HepG2 (cell line): Measurements from ENCODE around the gene PPP1R18. TPM values are rescaled to one million over a fixed set of nuclear protein-coding genes. Genes with fewer than 3 reads are reported as not detected.

Experiments
- ARID2 ChIP-seq: sonication (generic); formaldehyde crosslinking; IDR thresholded peaks from 2 replicates; pipeline ENCODE4 v1.8.1; 2022; ENCODE audit warnings: mild to moderate bottlenecking, missing genetic modification reagents, borderline replicate concordance
- CHCHD3 ChIP-seq: sonication (generic); formaldehyde crosslinking; IDR thresholded peaks from 2 replicates; pipeline ENCODE4 v1.8.0; 2022; ENCODE audit warnings: mild to moderate bottlenecking, missing genetic modification reagents, moderate library complexity
- DNMT1 ChIP-seq: sonication (generic); formaldehyde crosslinking; IDR thresholded peaks from 2 replicates; pipeline ENCODE4 v1.5.1; 2020; ENCODE audit warnings: mild to moderate bottlenecking, missing genetic modification reagents
- HDAC6 ChIP-seq: fragments of 200-600 bp; sonication (generic); IDR thresholded peaks from 2 replicates; pipeline ENCODE4 v1.7.0; 2017; ENCODE audit warnings: mild to moderate bottlenecking, antibody characterized with exemption, low read length, low read depth
- SPEN ChIP-seq: sonication (generic); formaldehyde crosslinking; IDR thresholded peaks from 2 replicates; pipeline ENCODE4 v1.5.1; 2020; ENCODE audit warnings: low read depth, mild to moderate bottlenecking, missing genetic modification reagents
- U2AF1 ChIP-seq: fragments of 200-400 bp; formaldehyde crosslinking; optimal IDR thresholded peaks from 2 replicates; pipeline ENCODE3; 2017; ENCODE audit warnings: mild to moderate bottlenecking, low read depth, low read length
- ZNF225 ChIP-seq: sonication (generic); formaldehyde crosslinking; IDR thresholded peaks from 2 replicates; pipeline ENCODE4 v1.4.0; 2020; ENCODE audit warnings: mild to moderate bottlenecking, missing genetic modification reagents
- ZNF235 ChIP-seq: sonication (generic); formaldehyde crosslinking; IDR thresholded peaks from 2 replicates; pipeline ENCODE4 v1.8.1; 2023; ENCODE audit warnings: mild to moderate bottlenecking, missing genetic modification reagents, borderline replicate concordance
- ZNF34 ChIP-seq: sonication (generic); formaldehyde crosslinking; IDR thresholded peaks from 2 replicates; pipeline ENCODE4 v1.4.0; 2020; ENCODE audit warnings: mild to moderate bottlenecking, missing genetic modification reagents, borderline replicate concordance
- ZNF674 ChIP-seq: sonication (generic); formaldehyde crosslinking; IDR thresholded peaks from 2 replicates; pipeline ENCODE4 v1.5.0; 2020; ENCODE audit warnings: low read depth, mild to moderate bottlenecking, missing genetic modification reagents
- ZNF75D ChIP-seq: sonication (generic); formaldehyde crosslinking; IDR thresholded peaks from 2 replicates; pipeline ENCODE4 v1.8.1; 2023; ENCODE audit warnings: missing genetic modification reagents, mild to moderate bottlenecking, borderline replicate concordance
- polyA plus RNA-seq, 8 experiments: library from polyadenylated mRNA; depleted of rRNA in 3 of 8; stranded (reverse) in 7 of 8; unstranded in 1 of 8; fragments of >200 nt; fragmentation: Illumina TruSeq in 4 of 8; extraction: Trizol in 4 of 8; gene quantifications; 2 replicates each; pipeline versions ENCODE4 v1.2.1 to v1.2.3, GENCODE V29; 2011 to 2016; ENCODE audit warnings: low read depth in 4 of 8, missing spikeins in 1 of 8, mixed read lengths in 1 of 8; ENCODE audit not compliant: insufficient read depth in 1 of 8
- total RNA-seq, 5 experiments: library from RNA; depleted of rRNA; stranded (reverse); fragments of >200 nt; fragmentation: Illumina TruSeq; extraction: Trizol; gene quantifications; 2 replicates each; pipeline ENCODE4 v1.2.3, GENCODE V29; 2016; ENCODE audit warnings: low read depth in 1 of 5
- TF ChIP-seq, protein P1 (sequence below): sonication (generic); formaldehyde crosslinking; IDR thresholded peaks from 2 replicates; pipeline ENCODE4 v1.5.0; 2020; ENCODE audit warnings: mild to moderate bottlenecking, missing genetic modification reagents, borderline replicate concordance
- TF ChIP-seq, protein P2 (sequence below): sonication (generic); formaldehyde crosslinking; IDR thresholded peaks from 2 replicates; pipeline ENCODE4 v1.4.0; 2020; ENCODE audit warnings: missing genetic modification reagents, borderline replicate concordance
- TF ChIP-seq, protein P3 (sequence below): sonication (generic); formaldehyde crosslinking; IDR thresholded peaks from 2 replicates; pipeline ENCODE4 v1.5.0; 2020; ENCODE audit warnings: mild to moderate bottlenecking, missing genetic modification reagents
- TF ChIP-seq, protein P4 (sequence below): sonication (generic); formaldehyde crosslinking; IDR thresholded peaks from 2 replicates; pipeline ENCODE4 v1.8.1; 2023; ENCODE audit warnings: missing genetic modification reagents, mild to moderate bottlenecking, borderline replicate concordance
- TF ChIP-seq, protein P5 (sequence below): sonication (generic); formaldehyde crosslinking; IDR thresholded peaks from 2 replicates; pipeline ENCODE4 v1.4.0; 2020; ENCODE audit warnings: mild to moderate bottlenecking, low read depth, missing genetic modification reagents
- TF ChIP-seq, protein P6 (sequence below): sonication (generic); formaldehyde crosslinking; IDR thresholded peaks from 2 replicates; pipeline ENCODE4 v1.9.0; 2021; ENCODE audit warnings: missing genetic modification reagents, mild to moderate bottlenecking, borderline replicate concordance

Gene PPP1R18
- total and polyA plus RNA-seq, 2 of the 13 experiments (the other 11 are each of a cell fraction or from before 2014, with no cell fraction given): 4.9 to 9.2 TPM

DNA sequence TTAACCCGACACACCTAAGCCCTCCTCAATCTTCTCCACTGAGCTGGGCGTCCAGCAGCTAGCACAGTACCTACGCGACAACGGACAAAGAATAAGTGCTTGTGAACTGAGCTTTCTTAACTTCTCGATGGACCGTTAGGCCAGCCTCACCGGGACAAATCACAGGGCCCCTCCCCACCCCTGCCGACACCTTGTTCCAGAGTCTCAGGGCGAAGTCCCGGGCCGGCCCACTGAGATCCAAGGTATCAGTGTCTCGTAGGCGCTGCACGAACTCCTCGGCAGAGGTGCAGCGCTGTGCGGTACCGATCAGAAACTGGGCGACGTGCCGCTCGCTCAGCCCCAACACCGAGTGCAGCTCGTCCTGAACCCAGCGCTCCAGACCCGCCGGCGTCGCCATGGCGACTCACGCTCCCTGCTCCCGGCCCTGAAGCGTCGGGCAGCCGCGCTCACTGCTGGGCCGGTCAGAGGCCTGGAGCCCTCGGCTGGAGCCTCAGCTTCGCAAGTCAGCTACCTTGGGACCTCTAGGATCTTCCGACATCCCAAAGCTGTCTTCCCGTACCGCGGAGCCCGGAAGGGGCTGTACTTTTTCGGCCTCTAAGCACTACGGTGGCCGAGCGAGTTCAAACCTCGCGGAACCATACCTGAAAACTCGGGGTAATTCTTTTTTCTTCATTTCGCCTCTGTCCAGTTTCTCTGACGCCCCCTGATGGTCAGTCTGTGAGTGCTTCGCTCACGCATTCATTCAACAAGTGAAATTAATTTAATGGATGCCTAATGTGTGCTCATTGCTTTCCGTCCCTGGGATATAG, 13.8 kb downstream of the PPP1R18 start, which contains the start of gene DHX16 (continued):
- TF ChIP-seq, protein P1, sequence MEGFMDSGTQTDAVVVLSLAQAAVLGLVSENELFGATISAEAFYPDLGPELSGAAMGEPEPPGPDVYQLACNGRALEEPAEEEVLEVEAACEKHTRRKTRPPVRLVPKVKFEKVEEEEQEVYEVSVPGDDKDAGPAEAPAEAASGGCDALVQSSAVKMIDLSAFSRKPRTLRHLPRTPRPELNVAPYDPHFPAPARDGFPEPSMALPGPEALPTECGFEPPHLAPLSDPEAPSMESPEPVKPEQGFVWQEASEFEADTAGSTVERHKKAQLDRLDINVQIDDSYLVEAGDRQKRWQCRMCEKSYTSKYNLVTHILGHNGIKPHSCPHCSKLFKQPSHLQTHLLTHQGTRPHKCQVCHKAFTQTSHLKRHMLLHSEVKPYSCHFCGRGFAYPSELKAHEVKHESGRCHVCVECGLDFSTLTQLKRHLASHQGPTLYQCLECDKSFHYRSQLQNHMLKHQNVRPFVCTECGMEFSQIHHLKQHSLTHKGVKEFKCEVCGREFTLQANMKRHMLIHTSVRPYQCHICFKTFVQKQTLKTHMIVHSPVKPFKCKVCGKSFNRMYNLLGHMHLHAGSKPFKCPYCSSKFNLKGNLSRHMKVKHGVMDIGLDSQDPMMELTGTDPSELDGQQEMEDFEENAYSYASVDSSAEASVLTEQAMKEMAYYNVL (CRISPR knock-in tag): peak; percentile 72; the same call in 1 of the 2 replicates
- TF ChIP-seq ZNF75D (0 out of 2 replicates have a peak, but pooled peaks have one; percentile 69), U2AF1 (peak; percentile 65), ARID2 (peak; percentile 79; the same call in 1 of the 2 replicates), ZNF34 (CRISPR knock-in tag) (no peak), CHCHD3 (0 out of 2 replicates have a peak, but pooled peaks have one; percentile 71), ZNF225 (CRISPR knock-in tag) (peak; percentile 95), HDAC6 (no peak), SPEN (CRISPR knock-in tag) (no peak; the same call in 1 of the 2 replicates), ZNF235 (CRISPR knock-in tag) (0 out of 2 replicates have a peak, but pooled peaks have one; percentile 11), DNMT1 (no peak; the same call in 1 of the 2 replicates), ZNF674 (CRISPR knock-in tag) (no peak)
- TF ChIP-seq, protein P2, sequence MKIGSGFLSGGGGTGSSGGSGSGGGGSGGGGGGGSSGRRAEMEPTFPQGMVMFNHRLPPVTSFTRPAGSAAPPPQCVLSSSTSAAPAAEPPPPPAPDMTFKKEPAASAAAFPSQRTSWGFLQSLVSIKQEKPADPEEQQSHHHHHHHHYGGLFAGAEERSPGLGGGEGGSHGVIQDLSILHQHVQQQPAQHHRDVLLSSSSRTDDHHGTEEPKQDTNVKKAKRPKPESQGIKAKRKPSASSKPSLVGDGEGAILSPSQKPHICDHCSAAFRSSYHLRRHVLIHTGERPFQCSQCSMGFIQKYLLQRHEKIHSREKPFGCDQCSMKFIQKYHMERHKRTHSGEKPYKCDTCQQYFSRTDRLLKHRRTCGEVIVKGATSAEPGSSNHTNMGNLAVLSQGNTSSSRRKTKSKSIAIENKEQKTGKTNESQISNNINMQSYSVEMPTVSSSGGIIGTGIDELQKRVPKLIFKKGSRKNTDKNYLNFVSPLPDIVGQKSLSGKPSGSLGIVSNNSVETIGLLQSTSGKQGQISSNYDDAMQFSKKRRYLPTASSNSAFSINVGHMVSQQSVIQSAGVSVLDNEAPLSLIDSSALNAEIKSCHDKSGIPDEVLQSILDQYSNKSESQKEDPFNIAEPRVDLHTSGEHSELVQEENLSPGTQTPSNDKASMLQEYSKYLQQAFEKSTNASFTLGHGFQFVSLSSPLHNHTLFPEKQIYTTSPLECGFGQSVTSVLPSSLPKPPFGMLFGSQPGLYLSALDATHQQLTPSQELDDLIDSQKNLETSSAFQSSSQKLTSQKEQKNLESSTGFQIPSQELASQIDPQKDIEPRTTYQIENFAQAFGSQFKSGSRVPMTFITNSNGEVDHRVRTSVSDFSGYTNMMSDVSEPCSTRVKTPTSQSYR (CRISPR knock-in tag): no peak
- TF ChIP-seq, protein P3, sequence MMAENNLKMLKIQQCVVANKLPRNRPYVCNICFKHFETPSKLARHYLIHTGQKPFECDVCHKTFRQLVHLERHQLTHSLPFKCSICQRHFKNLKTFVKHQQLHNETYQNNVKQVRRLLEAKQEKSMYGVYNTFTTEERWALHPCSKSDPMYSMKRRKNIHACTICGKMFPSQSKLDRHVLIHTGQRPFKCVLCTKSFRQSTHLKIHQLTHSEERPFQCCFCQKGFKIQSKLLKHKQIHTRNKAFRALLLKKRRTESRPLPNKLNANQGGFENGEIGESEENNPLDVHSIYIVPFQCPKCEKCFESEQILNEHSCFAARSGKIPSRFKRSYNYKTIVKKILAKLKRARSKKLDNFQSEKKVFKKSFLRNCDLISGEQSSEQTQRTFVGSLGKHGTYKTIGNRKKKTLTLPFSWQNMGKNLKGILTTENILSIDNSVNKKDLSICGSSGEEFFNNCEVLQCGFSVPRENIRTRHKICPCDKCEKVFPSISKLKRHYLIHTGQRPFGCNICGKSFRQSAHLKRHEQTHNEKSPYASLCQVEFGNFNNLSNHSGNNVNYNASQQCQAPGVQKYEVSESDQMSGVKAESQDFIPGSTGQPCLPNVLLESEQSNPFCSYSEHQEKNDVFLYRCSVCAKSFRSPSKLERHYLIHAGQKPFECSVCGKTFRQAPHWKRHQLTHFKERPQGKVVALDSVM (CRISPR knock-in tag): peak; percentile 75
- TF ChIP-seq, protein P4, sequence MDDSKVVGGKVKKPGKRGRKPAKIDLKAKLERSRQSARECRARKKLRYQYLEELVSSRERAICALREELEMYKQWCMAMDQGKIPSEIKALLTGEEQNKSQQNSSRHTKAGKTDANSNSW (CRISPR knock-in tag): 0 out of 2 replicates have a peak, but pooled peaks have one; percentile 61
- TF ChIP-seq, protein P5, sequence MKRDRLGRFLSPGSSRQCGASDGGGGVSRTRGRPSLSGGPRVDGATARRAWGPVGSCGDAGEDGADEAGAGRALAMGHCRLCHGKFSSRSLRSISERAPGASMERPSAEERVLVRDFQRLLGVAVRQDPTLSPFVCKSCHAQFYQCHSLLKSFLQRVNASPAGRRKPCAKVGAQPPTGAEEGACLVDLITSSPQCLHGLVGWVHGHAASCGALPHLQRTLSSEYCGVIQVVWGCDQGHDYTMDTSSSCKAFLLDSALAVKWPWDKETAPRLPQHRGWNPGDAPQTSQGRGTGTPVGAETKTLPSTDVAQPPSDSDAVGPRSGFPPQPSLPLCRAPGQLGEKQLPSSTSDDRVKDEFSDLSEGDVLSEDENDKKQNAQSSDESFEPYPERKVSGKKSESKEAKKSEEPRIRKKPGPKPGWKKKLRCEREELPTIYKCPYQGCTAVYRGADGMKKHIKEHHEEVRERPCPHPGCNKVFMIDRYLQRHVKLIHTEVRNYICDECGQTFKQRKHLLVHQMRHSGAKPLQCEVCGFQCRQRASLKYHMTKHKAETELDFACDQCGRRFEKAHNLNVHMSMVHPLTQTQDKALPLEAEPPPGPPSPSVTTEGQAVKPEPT: no peak
- TF ChIP-seq, protein P6, sequence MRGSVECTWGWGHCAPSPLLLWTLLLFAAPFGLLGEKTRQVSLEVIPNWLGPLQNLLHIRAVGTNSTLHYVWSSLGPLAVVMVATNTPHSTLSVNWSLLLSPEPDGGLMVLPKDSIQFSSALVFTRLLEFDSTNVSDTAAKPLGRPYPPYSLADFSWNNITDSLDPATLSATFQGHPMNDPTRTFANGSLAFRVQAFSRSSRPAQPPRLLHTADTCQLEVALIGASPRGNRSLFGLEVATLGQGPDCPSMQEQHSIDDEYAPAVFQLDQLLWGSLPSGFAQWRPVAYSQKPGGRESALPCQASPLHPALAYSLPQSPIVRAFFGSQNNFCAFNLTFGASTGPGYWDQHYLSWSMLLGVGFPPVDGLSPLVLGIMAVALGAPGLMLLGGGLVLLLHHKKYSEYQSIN: no peak
